ENCODE results near the gene DMAC2L.

GRCh38 chr14:50319721-50320120, 7.6 kb downstream of the DMAC2L start:
- TF ChIP-seq, protein P1, sequence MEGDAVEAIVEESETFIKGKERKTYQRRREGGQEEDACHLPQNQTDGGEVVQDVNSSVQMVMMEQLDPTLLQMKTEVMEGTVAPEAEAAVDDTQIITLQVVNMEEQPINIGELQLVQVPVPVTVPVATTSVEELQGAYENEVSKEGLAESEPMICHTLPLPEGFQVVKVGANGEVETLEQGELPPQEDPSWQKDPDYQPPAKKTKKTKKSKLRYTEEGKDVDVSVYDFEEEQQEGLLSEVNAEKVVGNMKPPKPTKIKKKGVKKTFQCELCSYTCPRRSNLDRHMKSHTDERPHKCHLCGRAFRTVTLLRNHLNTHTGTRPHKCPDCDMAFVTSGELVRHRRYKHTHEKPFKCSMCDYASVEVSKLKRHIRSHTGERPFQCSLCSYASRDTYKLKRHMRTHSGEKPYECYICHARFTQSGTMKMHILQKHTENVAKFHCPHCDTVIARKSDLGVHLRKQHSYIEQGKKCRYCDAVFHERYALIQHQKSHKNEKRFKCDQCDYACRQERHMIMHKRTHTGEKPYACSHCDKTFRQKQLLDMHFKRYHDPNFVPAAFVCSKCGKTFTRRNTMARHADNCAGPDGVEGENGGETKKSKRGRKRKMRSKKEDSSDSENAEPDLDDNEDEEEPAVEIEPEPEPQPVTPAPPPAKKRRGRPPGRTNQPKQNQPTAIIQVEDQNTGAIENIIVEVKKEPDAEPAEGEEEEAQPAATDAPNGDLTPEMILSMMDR (IDR thresholded peaks at IDR 0.05; ENCODE audit: insufficient read depth, low read length, poor library complexity, severe bottlenecking), result no peak
- no peak for TF ChIP-seq EZH2phosphoT487 (conservative IDR thresholded peaks at IDR 0.05; ENCODE audit: low read length)
